Testis (tissue), 3 donors: Measurements from ENCODE around the gene SHQ1. TPM values are rescaled to one million over a fixed set of nuclear protein-coding genes. Genes with fewer than 3 reads are reported as not detected.

Experiments used
- DNase-seq: peaks from one replicate; pipeline ENCODE4 v3.0.0-alpha.2; 2019
- H3K27ac ChIP-seq, 2 donors: fragments of 200-600 bp; sonication (generic); one replicate each; pipeline ENCODE4 v1.5.1; 2019
- H3K27me3 ChIP-seq: fragments of 200-600 bp; sonication (generic); one replicate; pipeline ENCODE4 v1.5.1; 2019
- H3K36me3 ChIP-seq: fragments of 200-600 bp; sonication (generic); one replicate; pipeline ENCODE4 v1.5.1; 2017; ENCODE audit warnings: low read depth; ENCODE audit errors: missing control alignments
- H3K4me1 ChIP-seq: fragments of 200-600 bp; sonication (generic); one replicate; pipeline ENCODE4 v1.5.1; 2019
- H3K4me3 ChIP-seq, 2 donors: fragments of 200-600 bp; sonication (generic); one replicate each; pipeline ENCODE4 v1.5.1; 2017 to 2019
- H3K9me3 ChIP-seq: fragments of 200-600 bp; sonication (generic); one replicate; pipeline ENCODE4 v1.5.1; 2017
- POLR2A ChIP-seq: fragments of 450-650 bp; IDR thresholded peaks from one replicate; pipeline ENCODE4 v1.6.1; 2017; ENCODE audit warnings: antibody characterized with exemption, mild to moderate bottlenecking, moderate library complexity
- WGBS, 2 donors: methylation state at CpG; one replicate each; pipeline ENCODE4 v1.1.5; 2018; 5-methylcytosine and 5-hydroxymethylcytosine counted together
- intact Hi-C: fragments of 100-400 bp; cut with DNase I; formaldehyde crosslinking; loops from one replicate; pipeline ENCODE4 v1.15.1; 2023; ENCODE audit warnings: low total_unique reads
- polyA plus RNA-seq: library from polyadenylated mRNA; stranded (reverse); fragments of 350-450 nt; fragmentation: Illumina TruSeq; extraction: RNeasy Lipid Tissue Mini Kit (QIAGEN cat#74804); gene quantifications from one replicate; pipeline ENCODE4 v1.2.3, GENCODE V29; 2014; ENCODE audit warnings: low read depth, low replicate concordance; ENCODE audit not compliant: insufficient read depth
- total RNA-seq, 2 donors: library from RNA; depleted of rRNA; stranded (reverse); fragments of >200 nt; gene quantifications; one replicate each; pipeline ENCODE4 v1.2.3, GENCODE V29; 2016
- TF ChIP-seq, protein P1 (sequence below), 3 experiments: fragments of 450-650 bp in 2 of 3; fragments of 200-600 bp in 1 of 3; sonication (generic) in 1 of 3; IDR thresholded peaks; one replicate each; pipeline ENCODE4 v1.5.1; 2016 to 2019; ENCODE audit warnings: antibody characterized with exemption in 3 of 3, mild to moderate bottlenecking in 2 of 3, moderate library complexity in 1 of 3

SHQ1 gene
- total and polyA plus RNA-seq, 3 donors from 2014 or later: 20.1 to 26.9 (median 21.2) TPM

- Histone ChIP-seq H3K27me3 (no peaks in the 10 kb centered on the region), H3K27ac (no peak overlapping the region), H3K9me3 (no peaks in the 10 kb centered on the region), H3K4me1 (no peaks in the 10 kb centered on the region), H3K36me3 (no peaks in the 10 kb centered on the region), H3K4me3 (no peak overlapping the region)
- no peak for DNase-seq
- TF ChIP-seq, protein P1, sequence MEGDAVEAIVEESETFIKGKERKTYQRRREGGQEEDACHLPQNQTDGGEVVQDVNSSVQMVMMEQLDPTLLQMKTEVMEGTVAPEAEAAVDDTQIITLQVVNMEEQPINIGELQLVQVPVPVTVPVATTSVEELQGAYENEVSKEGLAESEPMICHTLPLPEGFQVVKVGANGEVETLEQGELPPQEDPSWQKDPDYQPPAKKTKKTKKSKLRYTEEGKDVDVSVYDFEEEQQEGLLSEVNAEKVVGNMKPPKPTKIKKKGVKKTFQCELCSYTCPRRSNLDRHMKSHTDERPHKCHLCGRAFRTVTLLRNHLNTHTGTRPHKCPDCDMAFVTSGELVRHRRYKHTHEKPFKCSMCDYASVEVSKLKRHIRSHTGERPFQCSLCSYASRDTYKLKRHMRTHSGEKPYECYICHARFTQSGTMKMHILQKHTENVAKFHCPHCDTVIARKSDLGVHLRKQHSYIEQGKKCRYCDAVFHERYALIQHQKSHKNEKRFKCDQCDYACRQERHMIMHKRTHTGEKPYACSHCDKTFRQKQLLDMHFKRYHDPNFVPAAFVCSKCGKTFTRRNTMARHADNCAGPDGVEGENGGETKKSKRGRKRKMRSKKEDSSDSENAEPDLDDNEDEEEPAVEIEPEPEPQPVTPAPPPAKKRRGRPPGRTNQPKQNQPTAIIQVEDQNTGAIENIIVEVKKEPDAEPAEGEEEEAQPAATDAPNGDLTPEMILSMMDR (IDR thresholded peaks at IDR 0.05): no peak
- TF ChIP-seq POLR2A: no peak
- 97 to 100% methylated on average over 2 of the region's 2 CpGs for WGBS, 2 donors
- intact Hi-C loops: no loop called here
Observed at GRCh38 chr3:72708441-72708840, 139.8 kb downstream of the SHQ1 start.

DNA sequence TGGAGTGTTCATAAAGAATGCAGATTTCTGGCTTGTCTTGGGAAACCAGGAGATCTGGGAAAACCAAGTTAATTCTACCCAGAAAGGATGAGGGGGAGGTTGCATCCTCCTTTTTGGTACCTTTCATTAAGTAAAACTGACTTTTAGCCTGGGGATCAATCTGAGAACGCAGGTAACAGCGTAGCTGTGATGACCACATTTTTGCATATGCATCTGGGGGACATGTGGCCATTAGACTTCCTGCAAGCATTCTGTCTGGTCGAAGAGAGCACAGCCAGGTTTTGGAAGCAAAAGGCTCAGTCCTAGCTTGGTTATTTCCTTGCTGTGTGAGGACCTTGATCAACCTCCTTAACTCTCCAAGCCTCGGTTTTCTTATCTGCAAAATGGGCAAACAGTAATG, 145.2 kb downstream of the SHQ1 start:
- intact Hi-C loops: no loop called here
- Histone ChIP-seq H3K36me3 (no peaks in the 10 kb centered on the region), H3K4me1 (no peaks in the 10 kb centered on the region), H3K4me3 (no peak overlapping the region), H3K9me3 (no peaks in the 10 kb centered on the region), H3K27ac (no peak overlapping the region), H3K27me3 (no peaks in the 10 kb centered on the region)
- TF ChIP-seq, protein P1 (IDR thresholded peaks at IDR 0.05): no peak
- no peak for TF ChIP-seq POLR2A
- DNase-seq: no peak
- 89 to 91% methylated on average over 4 of the region's 4 CpGs for WGBS, 2 donors

GRCh38 chr3:72702390-72702789, 145.9 kb downstream of the SHQ1 start:
- H3K27me3 ChIP-seq: no peaks in the 10 kb centered on the region
- intact Hi-C loops: no loop called here
- no peaks in the 10 kb centered on the region for H3K36me3 ChIP-seq
- WGBS, 2 donors: 66 to 88% methylated on average over 5 to 7 of the region's 7 CpGs
- no peak overlapping the region for H3K27ac ChIP-seq
- TF ChIP-seq, protein P1 (IDR thresholded peaks at IDR 0.05): no peak
- TF ChIP-seq POLR2A: no peak
- H3K9me3 ChIP-seq: no peaks in the 10 kb centered on the region
- H3K4me1 ChIP-seq: no peaks in the 10 kb centered on the region
- DNase-seq: no peak
- no peak overlapping the region for H3K4me3 ChIP-seq

DNA sequence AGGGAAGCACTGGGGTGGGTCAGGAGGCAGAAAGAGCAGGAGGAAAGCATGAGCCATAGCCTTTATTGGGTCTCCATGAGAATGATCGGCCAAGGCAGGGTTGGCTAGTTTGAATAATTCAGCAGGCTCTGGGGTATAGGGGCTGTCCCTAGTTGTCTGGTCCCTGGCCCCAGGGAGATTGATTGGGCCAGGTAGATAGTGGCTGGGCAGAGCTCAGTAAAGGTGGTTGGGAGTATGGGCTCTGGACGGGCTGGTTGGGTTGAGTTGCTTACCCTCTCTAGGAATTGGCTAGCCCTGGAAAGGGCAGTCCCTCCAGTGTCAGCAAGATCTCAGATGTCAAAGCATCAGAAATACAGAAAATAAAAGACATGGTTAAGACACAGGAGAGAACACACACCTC, 148.1 kb downstream of the SHQ1 start:
- no peaks in the 10 kb centered on the region for H3K36me3 ChIP-seq
- TF ChIP-seq, protein P1 (IDR thresholded peaks at IDR 0.05): no peak
- no peak for TF ChIP-seq POLR2A
- intact Hi-C loops: no loop called here
- H3K27ac ChIP-seq: no peak overlapping the region
- DNase-seq: no peak
- H3K4me1 ChIP-seq: no peaks in the 10 kb centered on the region
- 100% methylated on average over 2 of the region's 2 CpGs for WGBS, 2 donors
- H3K9me3 ChIP-seq: no peaks in the 10 kb centered on the region
- no peak overlapping the region for H3K4me3 ChIP-seq
- H3K27me3 ChIP-seq: no peaks in the 10 kb centered on the region

GRCh38 chr3:72699631-72700030, 148.6 kb downstream of the SHQ1 start:
- 56 to 69% methylated on average over 5 of the region's 5 CpGs for WGBS, 2 donors
- H3K4me1 ChIP-seq: no peaks in the 10 kb centered on the region
- no peak overlapping the region for H3K27ac ChIP-seq
- no peaks in the 10 kb centered on the region for H3K9me3 ChIP-seq
- TF ChIP-seq, protein P1 (IDR thresholded peaks at IDR 0.05): no peak
- no peak for TF ChIP-seq POLR2A
- no peaks in the 10 kb centered on the region for H3K36me3 ChIP-seq
- intact Hi-C loops: no loop called here
- no peaks in the 10 kb centered on the region for H3K27me3 ChIP-seq
- H3K4me3 ChIP-seq: no peak overlapping the region
- no peak for DNase-seq

Other genes starting within 250 kb of the SHQ1 start
- 10 to 100 TPM; 17.6 to 27.8 TPM for gene GXYLT2, start 39.6 kb upstream of the SHQ1 start, total RNA-seq
- 9.7 TPM for gene GXYLT2, start 39.6 kb upstream of the SHQ1 start, polyA plus RNA-seq
- 10 to 100 TPM; 67.7 to 68.2 TPM for gene PPP4R2, start 148.4 kb upstream of the SHQ1 start, total RNA-seq
- gene PPP4R2, start 148.4 kb upstream of the SHQ1 start, polyA plus RNA-seq: 38.1 TPM
- 10 to 100 TPM; 10.5 to 12.8 TPM for gene EBLN2, start 213.2 kb upstream of the SHQ1 start, total RNA-seq
- 1.9 TPM for gene EBLN2, start 213.2 kb upstream of the SHQ1 start, polyA plus RNA-seq